ENCODE data around the gene IMMP1L.

IMMP1L gene

DNA sequence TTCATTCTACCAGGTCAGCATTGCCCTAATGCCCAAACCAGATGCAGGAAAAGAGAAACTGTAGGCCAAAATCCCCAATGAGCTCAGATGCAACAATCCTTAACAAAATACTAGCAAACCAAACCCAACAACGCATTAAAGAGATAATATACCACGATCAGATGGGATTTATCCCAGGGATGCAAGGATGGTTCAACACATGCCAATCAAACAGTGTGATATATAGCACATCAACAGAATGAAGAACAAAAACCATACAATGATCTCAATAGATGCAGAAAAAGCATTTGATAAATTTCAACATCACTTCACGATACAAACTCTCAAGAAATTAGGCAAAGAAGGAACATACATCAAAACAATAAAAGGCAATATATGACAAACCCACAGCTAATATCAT lies 45.0 kb downstream of the IMMP1L start:
- Mint-ChIP-seq H3K27me3 (ENCODE audit: low read depth) (no peaks in the 10 kb centered on the region), H3K27ac (no peak overlapping the region), H3K4me1 (no peaks in the 10 kb centered on the region), H3K36me3 (ENCODE audit: low read depth) (peaks cover 59% of the 10 kb centered on the region), H3K4me3 (no peak overlapping the region), H3K9me3 (peaks cover 31% of the 10 kb centered on the region)
- no peak for TF ChIP-seq CTCF (IDR thresholded peaks at IDR 0.05; ENCODE audit: unreplicated experiment in 3 of 3)

- H3K27me3 Mint-ChIP-seq (ENCODE audit: low read depth): no peaks in the 10 kb centered on the region
- H3K4me1 Mint-ChIP-seq: no peaks in the 10 kb centered on the region
- no peak for TF ChIP-seq CTCF (IDR thresholded peaks at IDR 0.05; ENCODE audit: unreplicated experiment in 3 of 3)
- peaks cover 28% of the 10 kb centered on the region for H3K36me3 Mint-ChIP-seq (ENCODE audit: low read depth)
- no peaks in the 10 kb centered on the region for H3K9me3 Mint-ChIP-seq
- H3K4me3 Mint-ChIP-seq: no peak overlapping the region
- no peak overlapping the region for H3K27ac Mint-ChIP-seq
Observed at GRCh38 chr11:31455177-31455576, 54.2 kb downstream of the IMMP1L start.

DNA sequence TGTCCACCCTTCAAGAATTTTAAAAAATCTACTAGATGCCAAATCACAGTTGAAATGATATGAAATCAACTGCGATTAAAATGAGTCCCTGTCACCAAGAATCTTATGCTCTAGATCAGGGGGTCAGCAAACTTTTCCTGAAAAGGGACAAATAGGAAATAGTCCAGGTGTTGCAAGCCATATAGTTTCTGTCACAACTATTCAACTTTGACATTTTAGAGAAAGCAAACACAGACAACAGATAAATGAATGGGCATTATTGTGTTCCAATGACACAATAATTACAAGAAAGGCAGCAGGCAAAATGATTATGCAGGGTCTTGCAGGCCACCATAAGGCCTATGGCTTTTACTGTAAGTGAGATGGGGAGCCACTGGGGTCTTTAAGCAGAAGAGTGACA lies 58.6 kb downstream of the IMMP1L start:
- Mint-ChIP-seq H3K9me3 (no peaks in the 10 kb centered on the region), H3K4me1 (no peaks in the 10 kb centered on the region), H3K27ac (no peak overlapping the region), H3K4me3 (no peak overlapping the region), H3K36me3 (ENCODE audit: low read depth) (peaks cover 30% of the 10 kb centered on the region), H3K27me3 (ENCODE audit: low read depth) (no peaks in the 10 kb centered on the region)
- TF ChIP-seq CTCF (IDR thresholded peaks at IDR 0.05; ENCODE audit: unreplicated experiment in 3 of 3): no peak

DNA sequence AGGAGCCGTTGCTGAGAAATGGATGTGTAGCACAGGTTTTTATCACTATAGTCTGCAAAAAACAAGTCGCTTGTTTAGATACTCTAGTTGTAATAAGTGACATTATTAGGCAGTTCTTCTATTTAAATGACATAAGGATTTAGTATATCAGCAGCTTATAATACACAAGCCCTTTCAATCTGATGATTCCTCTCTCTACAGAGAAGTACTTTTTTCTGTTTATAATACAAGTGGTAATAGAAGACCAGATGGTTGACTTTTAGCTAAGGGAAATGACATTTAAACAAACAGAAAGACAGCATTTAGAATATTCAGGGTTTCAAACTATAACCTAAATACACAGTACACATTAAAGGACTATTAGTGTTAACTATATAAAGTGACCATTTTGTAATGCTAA lies 60.4 kb downstream of the IMMP1L start:
- H3K4me1 Mint-ChIP-seq: no peaks in the 10 kb centered on the region
- TF ChIP-seq CTCF (IDR thresholded peaks at IDR 0.05; ENCODE audit: unreplicated experiment in 3 of 3): no peak
- H3K9me3 Mint-ChIP-seq: no peaks in the 10 kb centered on the region
- no peaks in the 10 kb centered on the region for H3K27me3 Mint-ChIP-seq (ENCODE audit: low read depth)
- H3K27ac Mint-ChIP-seq: no peak overlapping the region
- H3K36me3 Mint-ChIP-seq (ENCODE audit: low read depth): peaks cover 25% of the 10 kb centered on the region
- H3K4me3 Mint-ChIP-seq: no peak overlapping the region

DNA sequence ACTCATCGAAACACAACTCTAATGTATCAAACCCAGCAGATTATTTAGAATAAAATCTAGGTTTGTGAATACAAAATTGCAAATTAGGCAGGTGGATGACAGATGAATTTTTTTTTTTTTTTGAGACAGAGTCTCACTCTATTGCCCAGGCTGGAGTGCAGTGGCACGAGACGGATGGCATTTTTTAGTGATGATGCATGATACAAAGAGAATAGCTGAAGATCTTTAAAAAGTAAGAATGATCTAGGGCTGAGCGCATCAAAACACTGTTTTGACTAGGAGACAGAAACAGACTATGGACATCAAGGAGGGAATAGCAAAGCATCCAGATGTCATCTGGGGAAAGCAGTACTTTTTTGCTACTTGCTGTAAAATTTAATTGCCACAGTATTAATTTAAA lies 63.8 kb downstream of the IMMP1L start:
- Mint-ChIP-seq H3K27me3 (ENCODE audit: low read depth) (no peaks in the 10 kb centered on the region), H3K4me3 (no peak overlapping the region), H3K36me3 (ENCODE audit: low read depth) (peaks cover 8% of the 10 kb centered on the region), H3K4me1 (no peaks in the 10 kb centered on the region), H3K9me3 (no peaks in the 10 kb centered on the region), H3K27ac (no peak overlapping the region)
- TF ChIP-seq CTCF (IDR thresholded peaks at IDR 0.05; ENCODE audit: unreplicated experiment in 3 of 3): no peak

GRCh38 chr11:31443802-31444201 lies 65.6 kb downstream of the IMMP1L start:
- no peaks in the 10 kb centered on the region for H3K9me3 Mint-ChIP-seq
- no peaks in the 10 kb centered on the region for H3K4me1 Mint-ChIP-seq

More at GRCh38 chr11:31443802-31444201, 65.6 kb downstream of the IMMP1L start:
- H3K36me3 Mint-ChIP-seq (ENCODE audit: low read depth): peaks cover 8% of the 10 kb centered on the region
- no peak overlapping the region for H3K4me3 Mint-ChIP-seq
- no peak overlapping the region for H3K27ac Mint-ChIP-seq
- no peak for TF ChIP-seq CTCF (IDR thresholded peaks at IDR 0.05; ENCODE audit: unreplicated experiment in 3 of 3)
- H3K27me3 Mint-ChIP-seq (ENCODE audit: low read depth): no peaks in the 10 kb centered on the region

Data from nephron (organoid).